Prostate gland (tissue), 2 donors: Measurements from ENCODE around the gene ARID3C. TPM values are rescaled to one million over a fixed set of nuclear protein-coding genes. Genes with fewer than 3 reads are reported as not detected.

Experiments
- DNase-seq: peaks from one replicate; pipeline ENCODE4 v3.0.0-alpha.2; 2019; ENCODE audit warnings: low spot score
- H3K27ac ChIP-seq, 2 donors: fragments of 200-600 bp; sonication (generic); 2 replicates each; pipeline ENCODE4 v1.5.1; 2017 to 2019
- H3K27me3 ChIP-seq: fragments of 200-600 bp; sonication (generic); replicated peaks from 2 replicates; pipeline ENCODE4 v1.5.1; 2019; ENCODE audit not compliant: insufficient read depth
- H3K36me3 ChIP-seq, 2 donors: fragments of 200-600 bp; sonication (generic); 1 replicate in 1 of 2; 2 replicates in 1 of 2; pipeline versions ENCODE4 v1.5.1 to v1.8.1; 2017 to 2019
- H3K4me1 ChIP-seq: fragments of 200-600 bp; sonication (generic); replicated peaks from 2 replicates; pipeline ENCODE4 v1.5.1; 2019
- H3K4me3 ChIP-seq, 2 donors: fragments of 200-600 bp; sonication (generic); 2 replicates each; pipeline ENCODE4 v1.5.1; 2017 to 2019
- H3K9me3 ChIP-seq: fragments of 200-600 bp; sonication (generic); 2 replicates; pipeline ENCODE4 v1.5.1; 2017
- CTCF ChIP-seq, 4 experiments: fragments of 200-600 bp in 2 of 4; fragments of 450-650 bp in 2 of 4; sonication (generic) in 2 of 4; IDR thresholded peaks; 1 replicate in 3 of 4; 2 replicates in 1 of 4; pipeline ENCODE4 v1.5.1; 2016 to 2019; ENCODE audit warnings: antibody characterized with exemption in 4 of 4, mild to moderate bottlenecking in 2 of 4, moderate library complexity in 2 of 4
- POLR2A ChIP-seq: fragments of 450-650 bp; IDR thresholded peaks from one replicate; pipeline ENCODE4 v1.6.1; 2016; ENCODE audit warnings: antibody characterized with exemption, mild to moderate bottlenecking
- POLR2AphosphoS5 ChIP-seq: sonication (generic); formaldehyde crosslinking; IDR thresholded peaks from one replicate; pipeline ENCODE4 v1.6.1; 2017; ENCODE audit warnings: antibody characterized with exemption
- WGBS: methylation state at CpG from one replicate; pipeline ENCODE4 v1.1.5; 2018; 5-methylcytosine and 5-hydroxymethylcytosine counted together
- intact Hi-C: fragments of 100-400 bp; cut with DNase I; formaldehyde crosslinking; loops from one replicate; pipeline ENCODE4 v1.14.2; 2022
- total RNA-seq, 2 donors: library from RNA; depleted of rRNA; stranded (reverse); fragments of >200 nt; gene quantifications; one replicate each; pipeline ENCODE4 v1.1.0, GENCODE V29; 2016

ARID3C gene
- total RNA-seq, 2 donors from 2014 or later: 1.1 TPM; not detected in 1

- no peak for DNase-seq
- Histone ChIP-seq H3K4me1 (peaks cover 12% of the 10 kb centered on the region), H3K27ac (peak overlapping the region; percentile 78 to 80), H3K9me3 (no peaks in the 10 kb centered on the region), H3K4me3 (peak overlapping the region; percentile 52 to 55), H3K36me3 (peaks cover 4 to 5% of the 10 kb centered on the region in 2 donors), H3K27me3 (no peaks in the 10 kb centered on the region)
- 56% methylated on average over 10 of the region's 10 CpGs for WGBS
- no peak for TF ChIP-seq CTCF (IDR thresholded peaks at IDR 0.05)
- no peak for TF ChIP-seq POLR2AphosphoS5
- no peak for TF ChIP-seq POLR2A
- intact Hi-C loops: no loop called here
These were observed 18.8 kb upstream of the ARID3C start for GRCh38 chr9:34647651-34648050.

- no peak for DNase-seq
- TF ChIP-seq CTCF (IDR thresholded peaks at IDR 0.05) (no peak), POLR2A (no peak), POLR2AphosphoS5 (no peak)
- intact Hi-C loops: no loop called here
- H3K27me3 ChIP-seq: no peaks in the 10 kb centered on the region
- peak overlapping the region; percentile 78 to 80 for H3K27ac ChIP-seq
- peaks cover 4 to 5% of the 10 kb centered on the region in 2 donors for H3K36me3 ChIP-seq
- no peaks in the 10 kb centered on the region for H3K9me3 ChIP-seq
- 7% methylated on average over 8 of the region's 8 CpGs for WGBS
- H3K4me3 ChIP-seq: peak overlapping the region; percentile 52 to 55
- peaks cover 12% of the 10 kb centered on the region for H3K4me1 ChIP-seq
These were observed 18.2 kb upstream of the ARID3C start for GRCh38 chr9:34647084-34647403.

- Histone ChIP-seq H3K4me1 (peaks cover 8% of the 10 kb centered on the region), H3K27ac (peak within 1 kb of the TSS; percentile 78 to 80), H3K27me3 (no peaks in the 10 kb centered on the region), H3K4me3 (peak within 1 kb of the TSS; percentile 52 to 55), H3K36me3 (peaks cover 4 to 5% of the 10 kb centered on the region in 2 donors), H3K9me3 (no peaks in the 10 kb centered on the region)
- intact Hi-C loops: no loop called here
- WGBS: 5% methylated on average over 41 of the region's 43 CpGs
- TF ChIP-seq POLR2A (peak; percentile 59), CTCF (IDR thresholded peaks at IDR 0.05) (peak; percentile 21 to 64 (median 46)), POLR2AphosphoS5 (peak; percentile 88)
- DNase-seq: peak; percentile 89
These were observed 17.6 kb upstream of the ARID3C start, which contains the start of gene GALT for GRCh38 chr9:34646211-34647083. GALT (plus strand) TSS chr9:34646675; CDS start chr9:34646705, 30 bp downstream.

GRCh38 chr9:34644766-34645314, 16.0 kb upstream of the ARID3C start:
- Histone ChIP-seq H3K27me3 (no peaks in the 10 kb centered on the region), H3K9me3 (no peaks in the 10 kb centered on the region), H3K4me3 (no peak overlapping the region), H3K36me3 (peaks cover 3 to 5% of the 10 kb centered on the region in 2 donors), H3K27ac (no peak overlapping the region), H3K4me1 (peaks cover 7% of the 10 kb centered on the region)
- TF ChIP-seq POLR2A (no peak), POLR2AphosphoS5 (no peak), CTCF (IDR thresholded peaks at IDR 0.05) (no peak)
- intact Hi-C loops: no loop called here
- DNase-seq: no peak
